Hematopoietic multipotent progenitor cell treated with erythropoietin and hydrocortisone succinate and interleukin-3 and kit ligand, for 8 days (in vitro differentiated cells): ENCODE measurements around the gene TGFB2.
A peak's percentile ranks its signal among the peaks of the same experiment; 100 is the strongest.
"Not testable (repeated sequence)": the region's sequence is repeated elsewhere in the genome, so short reads cannot be mapped to it uniquely, and the experiment has no call there.

ENCODE experiments used
- DNase-seq: peaks from one replicate; pipeline ENCODE4 v3.0.0-alpha.2; 2015

The TGFB2 gene

DNA sequence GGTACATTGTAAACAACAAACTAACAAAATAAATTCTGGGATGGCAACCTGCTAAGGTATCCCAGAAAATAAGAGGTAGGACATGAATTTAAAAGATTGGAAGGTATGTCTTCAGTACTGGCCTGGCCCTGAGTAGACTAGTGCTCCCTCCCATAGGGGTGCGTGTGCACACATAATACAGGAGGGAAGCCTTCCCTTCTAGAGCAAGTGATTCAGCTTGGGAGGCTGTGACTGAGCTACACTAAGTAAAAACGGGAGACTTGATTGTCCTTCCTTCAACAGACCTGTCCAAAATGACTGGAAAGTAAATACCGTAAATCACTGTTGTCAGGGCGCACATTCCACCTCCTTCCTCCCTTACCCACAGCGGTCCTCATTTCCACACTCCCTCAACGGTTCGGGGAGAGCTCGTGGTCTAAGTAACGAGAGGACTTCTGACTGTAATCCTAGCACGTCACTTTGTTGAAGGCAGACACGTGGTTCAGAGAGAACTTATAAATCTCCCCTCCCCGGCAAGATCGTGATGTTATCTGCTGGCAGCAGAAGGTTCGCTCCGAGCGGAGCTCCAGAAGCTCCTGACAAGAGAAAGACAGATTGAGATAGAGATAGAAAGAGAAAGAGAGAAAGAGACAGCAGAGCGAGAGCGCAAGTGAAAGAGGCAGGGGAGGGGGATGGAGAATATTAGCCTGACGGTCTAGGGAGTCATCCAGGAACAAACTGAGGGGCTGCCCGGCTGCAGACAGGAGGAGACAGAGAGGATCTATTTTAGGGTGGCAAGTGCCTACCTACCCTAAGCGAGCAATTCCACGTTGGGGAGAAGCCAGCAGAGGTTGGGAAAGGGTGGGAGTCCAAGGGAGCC lies at the start of gene TGFB2:
TGFB2 (plus strand) TSS at position 523 of the 859 bp plus-strand sequence. CDS start 1,366 bp downstream, outside the sequence.
- DNase-seq: peak; percentile 56

- no peak for DNase-seq
These were observed 49.0 kb upstream of the TGFB2 start for GRCh38 chr1:218296162-218296561.

DNA sequence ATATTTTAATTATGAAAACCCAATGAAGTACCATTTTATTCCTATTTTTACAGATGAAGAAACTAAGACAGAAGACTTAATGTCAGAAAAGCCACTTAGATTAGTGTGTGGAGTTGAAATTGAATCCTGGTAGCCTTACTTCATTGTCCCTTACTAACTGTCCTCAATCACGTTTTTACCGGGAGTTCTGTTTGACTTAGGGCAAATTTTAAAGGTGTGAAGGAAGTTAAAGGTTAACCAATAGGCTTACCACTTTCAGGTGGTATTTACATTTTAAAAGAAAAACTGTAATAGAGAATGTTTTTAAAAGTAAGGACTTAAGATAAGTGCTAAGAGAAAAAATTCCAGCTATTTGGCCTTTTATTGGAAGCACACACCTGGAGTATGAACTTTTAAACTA lies 47.7 kb upstream of the TGFB2 start:
- no peak for DNase-seq

DNA sequence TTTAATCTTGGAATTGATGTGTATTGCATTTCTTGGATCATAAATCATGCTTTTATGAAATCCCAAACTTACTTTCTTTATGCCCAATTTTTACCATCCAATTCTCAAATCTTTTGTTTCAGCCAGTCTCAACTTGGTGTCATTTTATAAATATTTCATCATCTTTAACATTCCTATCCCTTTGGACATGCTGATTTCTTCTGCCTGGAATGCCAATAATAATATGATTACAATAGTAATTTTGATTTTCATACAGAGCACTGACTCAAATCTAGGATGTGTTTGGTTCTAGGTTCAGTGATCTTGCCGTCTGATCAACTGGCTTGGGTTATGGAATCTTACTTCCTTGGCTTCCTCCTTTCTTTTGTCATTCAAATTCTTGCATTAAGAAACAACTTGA lies 47.3 kb upstream of the TGFB2 start:
- DNase-seq: no peak

DNA sequence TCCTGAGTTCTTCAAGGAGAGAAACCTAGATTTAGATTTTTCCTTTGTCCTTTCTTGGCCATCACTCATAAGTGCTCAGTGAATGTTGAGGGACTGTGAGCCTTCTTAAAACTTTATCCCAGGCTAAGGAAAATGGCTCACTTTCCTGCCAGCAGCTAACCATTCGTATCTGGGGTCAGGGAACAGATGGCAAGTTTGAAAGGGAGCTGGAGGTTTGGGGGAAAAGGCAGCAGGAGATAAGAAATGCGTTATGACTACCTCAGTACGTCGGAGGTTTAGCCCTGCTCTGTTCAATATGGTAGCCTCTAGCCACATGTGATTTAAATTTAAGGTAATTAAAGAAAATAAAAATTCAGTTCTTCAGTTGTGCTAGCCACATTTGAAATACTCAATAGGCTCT lies 46.7 kb upstream of the TGFB2 start:
- DNase-seq: no peak

GRCh38 chr1:218299416-218299815 lies 45.7 kb upstream of the TGFB2 start:
- peak; percentile 70 for DNase-seq

- DNase-seq: no peak
These were observed 43.9 kb upstream of the TGFB2 start for GRCh38 chr1:218301217-218301616.

GRCh38 chr1:218302155-218302554 lies 43.0 kb upstream of the TGFB2 start:
- DNase-seq: no peak

GRCh38 chr1:218303176-218303879 lies 41.8 kb upstream of the TGFB2 start:
- peak; percentile 21 for DNase-seq

DNA sequence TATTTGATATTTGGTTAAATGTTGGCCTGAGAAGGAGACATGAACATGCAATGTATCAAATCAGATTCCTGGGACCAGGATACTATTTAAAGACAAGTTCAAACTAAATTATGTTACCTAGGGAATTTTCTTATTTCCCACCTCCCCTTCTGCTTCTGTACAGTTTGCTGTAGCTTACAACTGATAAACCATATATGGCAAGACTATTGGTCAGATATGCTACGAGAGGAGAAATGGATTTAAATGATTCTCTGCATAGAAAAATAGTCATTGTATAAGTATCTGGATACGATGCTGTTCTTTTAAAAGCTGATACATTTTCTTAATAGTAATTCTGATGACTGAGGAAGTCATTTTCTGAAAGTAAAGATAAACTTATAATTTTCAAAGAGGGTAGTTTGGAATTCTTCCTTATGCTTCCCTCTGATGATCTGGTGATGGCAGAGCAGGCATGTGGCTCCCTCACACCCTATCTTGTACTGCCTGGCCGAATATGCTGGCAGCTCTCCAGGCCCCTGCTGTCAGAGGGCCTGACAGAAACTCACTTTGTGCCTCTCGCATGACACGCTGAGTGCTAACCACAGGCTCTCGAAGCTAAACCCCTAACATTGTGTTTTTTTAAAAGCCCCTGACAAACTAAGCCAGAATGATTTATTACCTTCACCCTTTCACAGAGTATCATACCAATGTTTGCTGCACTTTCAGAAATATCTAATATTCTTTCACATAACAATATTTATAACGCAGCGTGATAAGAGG lies 40.7 kb upstream of the TGFB2 start:
- DNase-seq: peak; percentile 96

DNA sequence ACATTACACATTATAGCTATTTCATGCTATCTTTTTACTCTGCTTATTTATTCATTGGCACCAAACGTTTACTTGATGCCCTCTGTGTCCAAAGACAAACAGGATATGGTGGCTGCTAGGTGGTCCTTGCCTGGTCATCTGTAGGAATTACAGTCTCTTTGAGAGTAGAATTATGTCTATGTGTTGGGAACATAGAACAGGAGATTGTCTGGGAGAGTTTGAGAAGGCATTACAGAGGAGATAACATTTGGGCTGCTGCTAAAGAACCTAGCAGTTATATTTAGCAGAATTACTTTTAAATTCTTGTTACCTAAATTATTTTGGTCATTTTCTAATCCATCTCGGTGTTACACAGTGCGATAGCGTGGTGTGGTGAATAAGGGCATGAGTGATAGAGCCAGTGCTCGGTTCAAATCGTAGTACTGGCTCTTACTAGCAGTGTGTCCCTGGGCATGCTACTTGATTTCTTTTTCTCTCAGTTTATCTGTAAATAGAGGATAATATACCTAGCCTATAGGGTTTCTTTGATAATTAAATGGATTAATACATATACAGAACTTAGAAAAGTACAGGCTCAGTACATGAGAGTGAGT lies 39.6 kb upstream of the TGFB2 start:
- peak; percentile 27 for DNase-seq

GRCh38 chr1:218312509-218312908 lies 32.6 kb upstream of the TGFB2 start:
- DNase-seq: no peak

DNA sequence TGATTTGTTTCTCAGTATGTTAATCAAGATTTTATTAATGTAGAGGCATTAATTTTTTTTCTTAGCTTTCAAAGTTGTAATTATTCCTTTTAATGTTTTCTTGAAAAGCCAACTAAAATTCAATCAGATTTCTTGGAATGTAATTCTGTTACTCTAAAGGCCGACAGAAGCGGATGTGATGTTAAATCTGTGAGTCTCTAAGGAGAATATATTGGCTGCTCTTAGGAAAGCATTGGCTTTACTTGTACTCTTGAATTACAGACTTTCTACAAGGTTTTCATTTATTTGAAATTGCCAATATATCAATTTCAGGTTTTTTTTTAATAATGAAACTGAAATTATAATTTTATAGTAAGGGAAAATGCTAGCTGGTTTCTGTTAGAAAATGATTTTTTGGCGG lies 30.8 kb upstream of the TGFB2 start:
- DNase-seq: no peak

DNA sequence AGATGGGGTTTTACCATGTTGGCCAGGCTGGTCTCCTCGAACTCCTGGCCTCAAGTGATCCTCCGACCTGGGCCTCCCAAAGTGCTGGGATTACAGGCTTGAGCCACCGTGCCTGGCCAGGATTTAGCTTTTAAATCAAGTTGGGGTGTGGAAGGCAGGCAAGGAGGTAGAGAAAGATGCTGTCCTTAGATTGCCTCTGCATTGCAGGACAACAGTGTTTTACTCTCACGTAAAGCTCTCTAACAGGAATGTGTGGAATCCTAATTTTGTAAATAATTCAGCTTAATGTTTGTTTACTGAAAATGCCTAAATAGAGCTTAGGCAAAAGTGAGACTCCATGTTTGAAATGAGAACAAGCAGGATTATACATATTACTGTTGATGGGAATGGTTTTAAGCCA lies 29.5 kb upstream of the TGFB2 start:
- DNase-seq: no peak

DNA sequence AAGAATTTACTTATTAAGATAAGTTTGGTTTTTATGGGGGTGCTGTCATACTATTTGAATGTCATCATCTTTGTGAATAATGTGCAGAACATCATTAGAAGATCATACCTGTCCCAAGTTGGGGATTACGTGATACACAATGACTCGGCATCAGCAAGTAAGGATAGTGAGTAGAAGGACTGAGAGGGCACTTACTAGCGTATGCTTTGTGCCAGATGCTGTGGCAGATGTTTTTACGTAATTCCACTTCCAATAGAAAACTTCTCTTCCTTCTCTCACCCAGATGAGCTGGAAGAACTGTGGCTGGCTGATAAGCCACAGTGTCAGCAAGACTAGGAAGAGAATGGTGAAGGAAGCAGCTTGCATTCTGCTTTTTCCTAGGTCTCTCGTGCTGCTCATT lies 28.1 kb upstream of the TGFB2 start:
- peak; percentile 48 for DNase-seq

DNA sequence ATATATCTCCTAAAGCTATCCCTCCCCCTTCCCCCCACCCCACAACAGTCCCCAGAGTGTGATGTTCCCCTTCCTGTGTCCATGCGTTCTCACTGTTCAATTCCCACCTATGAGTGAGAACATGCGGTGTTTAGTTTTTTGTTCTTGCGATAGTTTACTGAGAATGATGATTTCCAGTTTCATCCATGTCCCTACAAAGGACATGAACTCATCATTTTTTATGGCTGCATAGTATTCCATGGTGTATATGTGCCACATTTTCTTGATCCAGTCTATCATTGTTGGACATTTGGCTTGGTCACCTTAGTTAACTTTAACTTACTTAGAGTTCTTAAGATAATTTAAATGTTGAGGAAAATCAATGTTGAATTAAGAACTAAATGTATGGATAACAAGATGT lies 25.0 kb upstream of the TGFB2 start:
- DNase-seq: not testable (repeated sequence)

DNA sequence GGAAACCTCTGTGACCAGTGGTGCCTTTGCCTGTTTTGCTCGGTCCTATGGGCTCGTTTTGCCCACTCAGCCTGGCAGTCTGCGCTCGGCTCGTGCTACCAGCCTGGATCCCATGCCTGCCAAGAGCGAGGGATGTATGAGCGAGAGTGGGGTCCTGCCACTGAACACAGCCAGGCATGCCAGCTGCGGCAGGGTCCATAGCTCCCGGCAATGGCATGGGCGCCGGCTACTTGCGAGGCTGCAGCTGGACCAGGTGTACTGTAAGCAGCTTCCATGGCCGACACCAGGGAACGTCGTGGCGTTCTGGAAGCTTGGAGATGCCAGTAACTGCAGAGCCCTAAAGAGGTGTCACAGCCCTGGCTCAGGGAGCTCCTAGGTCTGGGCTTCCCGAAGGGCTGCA lies 22.4 kb upstream of the TGFB2 start:
- no peak for DNase-seq

GRCh38 chr1:218323568-218324225 lies 21.4 kb upstream of the TGFB2 start:
- DNase-seq: no peak

- no peak for DNase-seq
These were observed 20.9 kb upstream of the TGFB2 start for GRCh38 chr1:218324226-218324580.

DNA sequence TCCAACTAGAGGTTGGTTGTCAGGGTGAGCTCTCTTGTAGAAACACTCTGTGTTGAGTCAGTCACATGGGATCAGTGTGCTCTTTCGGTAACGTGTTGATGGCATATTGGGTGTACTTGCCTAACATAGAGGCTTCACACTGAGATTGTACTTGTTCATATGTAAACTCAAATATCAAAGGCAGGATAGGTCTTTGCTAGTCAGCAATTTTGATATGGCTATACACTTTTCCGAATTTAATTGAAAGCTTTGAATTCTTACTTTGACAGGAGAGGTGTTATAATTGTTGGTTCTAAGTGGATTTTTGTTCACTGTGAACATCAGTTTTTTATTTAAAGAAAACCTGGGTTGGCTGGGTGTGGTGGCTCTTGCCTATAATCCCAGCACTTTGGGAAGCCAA lies 16.4 kb upstream of the TGFB2 start:
- no peak for DNase-seq

DNA sequence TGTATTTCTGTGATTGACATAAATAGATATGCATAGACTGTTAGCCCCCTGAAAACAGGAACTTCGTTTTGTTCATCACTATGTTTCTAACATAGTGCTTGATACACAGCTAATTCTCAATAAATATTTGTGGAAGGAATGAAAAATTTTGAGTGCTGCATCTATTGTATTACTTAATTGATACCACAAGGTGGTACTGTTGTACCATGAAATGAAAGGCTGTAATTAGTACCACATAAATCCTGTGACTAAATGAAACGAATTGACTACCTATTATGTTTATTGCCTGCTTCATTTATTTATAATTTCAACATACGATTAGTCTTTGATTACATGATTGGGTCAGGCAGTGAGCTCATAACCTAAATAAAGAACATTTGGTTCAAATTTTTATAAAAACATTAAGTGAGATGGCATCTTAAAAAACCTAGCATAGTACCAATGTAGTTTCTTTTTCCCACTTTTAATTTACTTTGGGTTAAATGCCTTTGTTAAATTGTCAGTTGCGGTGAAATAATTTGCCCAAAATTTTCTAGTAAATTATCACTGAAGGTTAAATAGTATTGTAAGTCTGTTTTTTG lies 15.0 kb upstream of the TGFB2 start:
- DNase-seq: peak; percentile 56

DNA sequence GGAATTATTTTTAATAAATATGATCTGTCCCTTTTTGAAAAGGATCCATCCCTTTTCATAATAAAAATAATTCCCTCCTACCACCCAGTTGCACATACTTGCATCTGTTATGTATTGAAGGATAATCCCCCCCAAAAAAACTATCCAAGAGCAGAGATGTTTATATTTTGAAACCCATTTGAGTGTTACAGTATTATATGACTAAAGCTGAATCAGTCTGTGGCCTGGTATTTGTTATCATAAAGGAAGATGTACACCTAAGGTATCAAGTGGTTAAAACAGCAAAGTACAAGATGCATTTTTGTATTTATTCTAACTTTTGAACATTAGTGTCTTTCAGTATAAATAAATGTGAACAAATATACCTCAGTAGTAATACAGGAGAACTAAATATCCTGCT lies 12.7 kb upstream of the TGFB2 start:
- DNase-seq: no peak
